GM19397 (cell line): Measurements from ENCODE around the gene NHS.

Source experiments
- ATAC-seq: cut with Tn5 transposase; IDR thresholded peaks from one replicate; pipeline ENCODE4 v1.9.1; 2021; ENCODE audit warnings: mild to moderate bottlenecking, moderate library complexity; ENCODE audit not compliant: unreplicated experiment

Gene NHS

DNA sequence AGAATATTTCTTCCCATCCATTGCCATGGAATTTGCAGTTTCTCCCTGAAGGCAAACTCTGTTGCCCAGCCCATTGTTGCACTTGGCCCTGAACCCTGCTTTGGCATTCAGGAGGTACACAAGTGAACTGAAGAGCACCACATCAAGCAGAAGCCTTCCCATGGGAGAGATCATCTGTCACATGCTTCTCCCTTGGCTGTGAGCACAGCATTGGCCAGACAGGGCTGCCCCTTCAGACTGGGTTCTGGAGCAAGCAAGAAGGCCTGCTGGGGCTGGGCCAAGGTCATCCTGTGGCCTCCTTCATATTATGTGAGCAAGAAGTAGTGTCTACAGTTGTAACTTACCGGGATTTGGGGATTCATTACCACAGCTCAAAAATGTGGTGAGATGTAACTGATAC, 385.0 kb downstream of the NHS start:
- no peak for ATAC-seq

DNA sequence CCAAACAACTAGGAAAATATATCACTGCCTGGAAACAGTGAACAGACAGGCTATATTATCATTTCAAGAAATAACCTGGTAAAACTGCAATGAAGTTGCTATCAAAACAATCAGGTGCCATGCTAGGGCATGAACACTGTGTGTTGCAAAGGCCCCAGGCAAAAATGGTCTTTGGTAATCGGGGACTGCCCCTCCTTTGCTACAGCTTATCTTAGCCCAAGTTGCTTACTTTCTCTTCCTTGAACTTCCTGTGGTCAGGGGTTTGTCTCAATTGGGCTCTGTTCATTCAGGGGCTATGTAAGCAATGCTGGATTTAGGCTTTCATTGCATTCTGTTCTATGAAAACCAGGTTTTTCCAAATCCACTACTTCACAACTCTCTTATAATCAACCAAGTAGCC, 392.7 kb downstream of the NHS start:
- ATAC-seq: no peak

DNA sequence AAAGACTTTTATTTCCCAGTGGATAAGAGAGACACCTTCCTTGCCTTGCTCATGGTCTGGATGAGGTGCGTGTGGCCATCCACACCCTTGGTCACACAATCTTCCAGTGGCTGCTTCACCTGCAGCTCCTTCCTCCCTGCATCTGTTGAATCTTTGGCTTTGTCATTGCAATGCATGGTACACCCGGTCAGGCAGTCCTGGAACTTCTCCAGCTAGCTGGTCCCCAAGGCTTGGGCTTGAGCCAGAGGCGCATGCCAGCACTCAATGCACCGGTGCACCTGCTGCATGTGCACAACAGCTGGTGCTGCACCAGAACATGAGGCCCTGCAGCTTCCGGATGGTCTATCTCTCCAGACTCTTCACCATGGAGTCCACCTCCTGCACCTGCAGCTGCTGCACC, 394.0 kb downstream of the NHS start:
- no peak for ATAC-seq

DNA sequence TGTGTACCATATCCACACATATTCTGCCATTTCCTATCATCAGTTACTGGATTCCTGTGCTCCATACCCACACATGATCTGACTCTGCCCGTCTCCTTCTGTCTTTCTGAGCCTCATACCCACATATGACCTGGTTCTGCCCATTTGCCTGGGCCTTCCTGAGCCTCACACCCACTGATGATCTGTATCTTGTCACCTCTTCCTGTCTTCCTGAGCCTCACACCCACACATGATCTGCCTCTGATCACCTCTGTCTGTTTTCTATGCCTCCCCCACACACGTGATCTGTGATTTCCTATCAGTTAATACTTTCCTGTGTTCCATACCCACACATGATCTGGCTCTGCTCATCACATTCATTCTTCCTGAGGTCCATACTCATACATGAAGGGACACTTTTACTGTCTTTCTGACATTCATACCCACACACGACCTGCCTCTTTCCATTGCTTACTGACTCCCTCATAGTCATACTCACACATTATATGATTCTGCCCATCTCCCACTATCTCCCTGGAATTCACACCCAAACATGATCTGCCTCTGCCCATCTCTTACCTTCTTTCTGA, 394.8 kb downstream of the NHS start:
- ATAC-seq: no peak

DNA sequence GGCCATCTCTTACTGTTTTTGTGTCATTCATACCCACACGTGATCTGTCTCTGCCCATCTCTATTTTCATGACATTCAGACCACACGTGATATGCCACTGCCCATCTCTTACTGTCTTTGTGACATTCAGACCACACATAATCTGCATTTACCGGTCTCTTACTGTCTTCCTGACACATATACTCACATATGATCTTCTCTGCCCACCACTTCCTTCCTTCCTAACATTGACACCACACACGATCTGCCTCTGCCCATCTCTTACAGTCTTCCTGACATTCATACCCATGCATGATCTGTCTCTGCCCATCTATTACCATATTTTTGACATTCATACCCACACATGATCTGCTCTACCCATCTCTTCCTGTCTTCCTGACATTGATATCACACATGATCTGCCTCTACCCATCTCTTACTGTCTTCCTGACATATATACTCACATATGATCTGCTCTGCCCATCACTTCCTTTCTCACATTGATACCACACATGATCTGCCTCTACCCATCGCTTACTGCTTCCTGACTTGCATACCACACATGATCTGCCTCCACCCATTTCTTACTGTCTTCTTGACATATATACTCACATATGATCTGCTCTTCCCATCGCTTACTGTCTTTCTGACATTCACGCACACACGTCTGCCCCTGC, 398.3 kb downstream of the NHS start:
- ATAC-seq: no peak

DNA sequence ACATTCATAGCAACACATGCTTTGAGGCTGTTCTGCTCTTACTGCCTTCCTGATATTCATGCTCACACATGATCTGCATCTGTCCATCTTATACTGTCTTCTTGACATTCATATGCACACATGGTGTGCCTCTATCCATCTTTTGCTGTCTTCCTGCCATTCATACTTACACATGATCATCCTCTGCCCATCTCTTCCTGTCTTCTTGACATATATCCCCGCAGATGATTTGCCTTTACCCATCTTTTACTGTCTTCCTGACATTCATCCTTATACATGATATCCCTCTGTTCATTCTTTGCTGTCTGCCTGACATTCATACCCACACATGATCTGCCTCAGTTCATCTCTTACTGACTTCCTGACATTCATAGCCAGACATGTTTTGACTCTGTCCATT, 399.1 kb downstream of the NHS start:
- no peak for ATAC-seq

DNA sequence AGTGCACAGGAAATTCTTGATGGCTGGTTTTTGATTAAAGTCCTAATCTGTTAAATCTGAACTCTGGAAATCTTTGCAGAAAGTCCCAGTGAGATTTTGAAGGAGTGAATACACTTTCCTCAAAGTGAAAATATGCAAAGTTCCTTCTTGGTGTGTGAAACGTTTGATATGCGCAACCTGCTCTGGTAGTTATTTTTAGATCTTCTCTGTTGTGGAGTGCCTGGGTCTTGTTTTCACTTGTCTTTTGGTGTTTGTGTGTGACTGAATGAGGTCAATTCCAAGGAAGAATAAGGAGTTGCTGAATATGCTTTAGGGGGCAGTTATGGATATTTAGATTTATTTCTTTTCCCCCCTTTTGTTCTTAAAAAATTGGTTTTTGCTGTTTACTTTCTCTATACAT, 404.0 kb downstream of the NHS start:
- no peak for ATAC-seq

DNA sequence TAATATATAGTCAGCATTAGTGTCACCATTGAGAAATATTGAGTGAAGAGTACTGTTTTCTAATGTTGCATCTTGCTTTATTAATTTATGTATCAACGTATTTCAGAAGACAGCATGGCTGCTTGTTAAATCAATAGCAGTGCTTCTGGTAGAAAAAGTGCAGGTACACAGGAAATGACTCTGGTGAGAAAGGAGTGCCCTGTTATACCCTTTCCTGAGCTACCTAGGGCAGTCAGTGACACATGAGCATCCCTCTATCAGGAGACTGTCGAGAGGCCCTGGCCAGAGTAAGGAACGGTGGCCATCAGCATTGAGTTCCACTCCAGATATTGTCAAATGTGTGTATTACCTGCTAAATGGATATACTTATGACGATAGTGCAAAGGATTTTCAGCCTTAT, 404.4 kb downstream of the NHS start:
- ATAC-seq: no peak
